IMR-90 (cell line): ENCODE data around the gene CYB5R4. TPM values are rescaled to one million over a fixed set of nuclear protein-coding genes. Genes with fewer than 3 reads are reported as not detected.

Experiments used
- ATAC-seq: fragments of 200-7000 bp; cut with Tn5 transposase; 2 replicates; pipeline ENCODE4 v1.9.1; 2020; ENCODE audit warnings: low read depth, mild to moderate bottlenecking, moderate library complexity
- BruUV-seq: library from RNA; stranded (reverse); fragments of 400-500 nt; replicated peaks from 2 replicates; lab custom pipeline; 2021; lab: Mats Ljungman, UMichigan
- CTCF ChIA-PET: fragments of 300-600 bp; formaldehyde crosslinking; extraction: SDS; loops from one replicate; lab custom pipeline; 2021; ENCODE audit warnings: antibody characterized with exemption; lab: Yijun Ruan, JAX
- POLR2A ChIA-PET: fragments of 300-600 bp; sonication (Branson Sonifier 250); formaldehyde crosslinking; loops from one replicate; lab custom pipeline; 2022; ENCODE audit warnings: antibody characterized with exemption; ENCODE audit not compliant: unreplicated experiment; lab: Charles Lee
- DNase-seq: peaks from one replicate; pipeline ENCODE4 v3.0.0; 2013
- H2AFZ ChIP-seq: replicated peaks from 2 replicates; pipeline ENCODE3; 2013; ENCODE audit warnings: low read length, mild to moderate bottlenecking; ENCODE audit not compliant: poor library complexity
- H2AK5ac ChIP-seq: 2 replicates; pipeline ENCODE4 v1.6.1; 2013; ENCODE audit warnings: low read depth, low read length, inconsistent platforms
- H2AK9ac ChIP-seq: replicated peaks from 2 replicates; pipeline ENCODE3; 2013; ENCODE audit warnings: mild to moderate bottlenecking, low read depth, low read length, moderate library complexity; ENCODE audit not compliant: poor library complexity
- H2BK120ac ChIP-seq: 2 replicates; pipeline ENCODE4 v1.6.1; 2013; ENCODE audit warnings: low read depth, low read length, inconsistent platforms
- H2BK15ac ChIP-seq: 3 replicates; pipeline ENCODE4 v1.6.1; 2013; ENCODE audit warnings: low read depth, low read length, inconsistent platforms
- H2BK20ac ChIP-seq: 2 replicates; pipeline ENCODE4 v1.6.1; 2013; ENCODE audit warnings: low read depth, mild to moderate bottlenecking, inconsistent platforms, low read length, moderate library complexity
- H2BK5ac ChIP-seq: 2 replicates; pipeline ENCODE4 v1.6.1; 2013; ENCODE audit warnings: mild to moderate bottlenecking, low read depth, low read length, inconsistent platforms; ENCODE audit not compliant: poor library complexity, severe bottlenecking
- H3K14ac ChIP-seq: replicated peaks from 2 replicates; pipeline ENCODE4 v1.6.1; 2013; ENCODE audit warnings: low read depth, low read length, inconsistent platforms
- H3K18ac ChIP-seq: 2 replicates; pipeline ENCODE4 v1.6.1; 2013; ENCODE audit warnings: low read depth, low read length, control low read depth
- H3K23ac ChIP-seq: 2 replicates; pipeline ENCODE4 v1.6.1; 2013; ENCODE audit warnings: low read depth, low read length, inconsistent platforms
- H3K27ac ChIP-seq: 2 replicates; pipeline ENCODE4 v1.5.1; 2013; ENCODE audit warnings: mild to moderate bottlenecking, control low read depth, low read length; ENCODE audit not compliant: insufficient read depth
- H3K27me3 ChIP-seq: 2 replicates; pipeline ENCODE4 v1.6.1; 2013; ENCODE audit warnings: low read length; ENCODE audit not compliant: control insufficient read depth, insufficient read depth
- H3K36me3 ChIP-seq: 2 replicates; pipeline ENCODE4 v1.6.1; 2013; ENCODE audit warnings: low read length, mixed read lengths; ENCODE audit not compliant: control insufficient read depth, insufficient read depth
- H3K4ac ChIP-seq: 2 replicates; pipeline ENCODE4 v1.6.1; 2013; ENCODE audit warnings: low read depth, low read length, inconsistent platforms
- H3K4me1 ChIP-seq: 2 replicates; pipeline ENCODE4 v1.6.1; 2013; ENCODE audit warnings: low read length, mixed read lengths; ENCODE audit not compliant: control insufficient read depth, insufficient read depth
- H3K4me2 ChIP-seq: 2 replicates; pipeline ENCODE4 v1.6.1; 2013; ENCODE audit warnings: low read depth, mild to moderate bottlenecking, control low read depth, low read length, moderate library complexity
- H3K4me3 ChIP-seq: 2 replicates; pipeline ENCODE4 v1.5.1; 2013; ENCODE audit warnings: low read depth, mild to moderate bottlenecking, control low read depth, low read length, moderate library complexity; ENCODE audit not compliant: insufficient read depth
- H3K56ac ChIP-seq: 2 replicates; pipeline ENCODE4 v1.6.1; 2013; ENCODE audit warnings: low read length, inconsistent platforms; ENCODE audit not compliant: insufficient read depth; ENCODE audit errors: extremely low read depth
- H3K79me1 ChIP-seq, 2 experiments: 2 replicates each; pipeline ENCODE4 v1.6.1; 2013; ENCODE audit warnings: low read length in 2 of 2, inconsistent platforms in 1 of 2, low read depth in 1 of 2
- H3K9ac ChIP-seq: 2 replicates; pipeline ENCODE4 v1.6.1; 2013; ENCODE audit warnings: low read depth, low read length, control low read depth
- H3K9me1 ChIP-seq: 2 replicates; pipeline ENCODE4 v1.6.1; 2013; ENCODE audit warnings: low read length, inconsistent platforms; ENCODE audit not compliant: insufficient read depth
- H3K9me3 ChIP-seq: 2 replicates; pipeline ENCODE4 v1.6.1; 2013; ENCODE audit warnings: low read length; ENCODE audit not compliant: control insufficient read depth, insufficient read depth
- H4K20me1 ChIP-seq: 2 replicates; pipeline ENCODE4 v1.6.1; 2013; ENCODE audit warnings: low read length, inconsistent platforms; ENCODE audit not compliant: insufficient read depth
- H4K5ac ChIP-seq: 2 replicates; pipeline ENCODE4 v1.6.1; 2013; ENCODE audit warnings: mild to moderate bottlenecking, low read depth, low read length, control low read depth
- H4K8ac ChIP-seq, 2 experiments: 2 replicates each; pipeline ENCODE4 v1.6.1; 2013; ENCODE audit warnings: low read depth in 2 of 2, low read length in 2 of 2, control low read depth in 1 of 2, inconsistent platforms in 1 of 2
- H4K91ac ChIP-seq: 2 replicates; pipeline ENCODE4 v1.6.1; 2013; ENCODE audit warnings: low read depth, low read length, inconsistent platforms; ENCODE audit not compliant: insufficient read depth
- BHLHE40 ChIP-seq: fragments of 150-350 bp; IDR thresholded peaks from 2 replicates; pipeline ENCODE4 v1.6.1; 2016; ENCODE audit warnings: mild to moderate bottlenecking, low read depth, low read length
- CEBPB ChIP-seq: IDR thresholded peaks from 2 replicates; pipeline ENCODE4 v1.6.1; 2012; ENCODE audit warnings: low read depth, low read length, improper control_type of control experiment
- FOS ChIP-seq: fragments of 150-350 bp; IDR thresholded peaks from 2 replicates; pipeline ENCODE4 v1.6.1; 2016; ENCODE audit warnings: low read depth, low read length
- MAZ ChIP-seq: IDR thresholded peaks from 2 replicates; pipeline ENCODE4 v1.6.1; 2012; ENCODE audit warnings: low read depth, mild to moderate bottlenecking, low read length, improper control_type of control experiment, moderate library complexity, borderline replicate concordance
- RCOR1 ChIP-seq: IDR thresholded peaks from 2 replicates; pipeline ENCODE4 v1.6.1; 2012; ENCODE audit warnings: mild to moderate bottlenecking, low read length, improper control_type of control experiment; ENCODE audit not compliant: insufficient replicate concordance
- RFX5 ChIP-seq: IDR thresholded peaks from 2 replicates; pipeline ENCODE4 v1.8.0; 2012; ENCODE audit warnings: low read depth, mild to moderate bottlenecking, low read length, moderate library complexity
- WGBS, 2 experiments: methylation state at CpG; one replicate each; pipeline versions ENCODE4 v1.1.5 to v1.1.7; 2013; ENCODE audit warnings: missing lambda C conversion rate in 2 of 2; ENCODE audit not compliant: insufficient read length in 1 of 2; ENCODE audit errors: extremely low coverage in 2 of 2; 5-methylcytosine and 5-hydroxymethylcytosine counted together
- dilution Hi-C: fragments of 300-500 bp; cut with HindIII; formaldehyde crosslinking; loops from one replicate; pipeline ENCODE4 v1.14.3; 2018; ENCODE audit warnings: low sequenced_read_pairs; ENCODE audit not compliant: unreplicated experiment
- in situ Hi-C: fragments of 300-500 bp; cut with MboI; formaldehyde crosslinking; loops from 3 replicates; pipeline ENCODE4 v1.14.3; 2019; ENCODE audit warnings: low sequenced_read_pairs, inconsistent platforms, mixed read lengths
- intact Hi-C: fragments of 100-400 bp; cut with micrococcal nuclease; formaldehyde crosslinking; loops from 2 replicates; pipeline ENCODE4 v1.10.0; 2022
- polyA plus RNA-seq, 3 experiments: library from polyadenylated mRNA; depleted of rRNA; stranded (reverse); fragments of >200 nt; gene quantifications; 2 replicates each; pipeline ENCODE4 v1.2.3, GENCODE V29; 2012; ENCODE audit warnings: low replicate concordance in 1 of 3
- total RNA-seq: library from RNA; depleted of rRNA; stranded (reverse); fragments of >200 nt; gene quantifications from 2 replicates; pipeline ENCODE4 v1.2.3, GENCODE V29; 2012
- TF ChIP-seq, protein P1 (sequence below): conservative IDR thresholded peaks from 2 replicates; pipeline ENCODE4 v1.5.1; 2012; ENCODE audit warnings: mild to moderate bottlenecking, low read depth, low read length, improper control_type of control experiment

CYB5R4 gene
- total and polyA plus RNA-seq, 2 of the 4 experiments (the other 2 are of a cell fraction) = 3.2 to 6.1 TPM

DNA sequence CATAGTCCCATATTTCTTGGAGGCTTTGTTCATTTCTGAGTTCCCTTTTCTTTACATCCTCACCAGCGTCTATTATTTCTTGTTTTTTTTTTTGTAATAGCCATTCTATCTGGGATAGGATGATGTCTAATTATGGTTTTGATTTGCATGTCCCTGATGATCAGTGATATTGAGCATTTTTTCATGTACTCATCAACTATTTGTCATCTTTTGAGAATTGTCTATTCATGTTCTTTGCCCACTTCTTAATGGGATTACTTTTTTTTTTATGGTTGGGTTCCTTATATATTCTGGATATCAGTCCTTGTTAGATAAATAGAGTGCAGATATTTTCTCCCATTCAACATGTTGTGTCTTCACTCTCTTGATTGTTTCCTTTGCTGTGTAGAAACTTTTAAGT, 42.1 kb downstream of the CYB5R4 start:
- Histone ChIP-seq H3K9me1 (peaks cover 7% of the 10 kb centered on the region; the same call in 1 of the 2 replicates), H3K9me3 (no peaks in the 10 kb centered on the region), H4K20me1 (peaks cover 11% of the 10 kb centered on the region; the same call in 1 of the 2 replicates), H3K14ac (no peak overlapping the region), H2BK120ac (no peak overlapping the region), H2BK15ac (no peak overlapping the region), H3K27ac (no peak overlapping the region), H3K4me3 (no peak overlapping the region), H3K18ac (no peak overlapping the region), H3K9ac (no peak overlapping the region), H2AK5ac (no peak overlapping the region), H3K23ac (no peak overlapping the region), H3K56ac (no peak overlapping the region), H4K5ac (no peak overlapping the region), H3K27me3 (no peaks in the 10 kb centered on the region), H4K8ac (no peak overlapping the region), H3K4ac (no peak overlapping the region), H2AK9ac (no peak overlapping the region), H3K4me1 (no peaks in the 10 kb centered on the region), H3K79me1 (peaks cover 3 to 14% of the 10 kb centered on the region in 2 experiments; a peak in 3 of 4 replicates), H2AFZ (no peak overlapping the region), H2BK20ac (no peak overlapping the region), H3K4me2 (no peak overlapping the region), H4K91ac (no peak overlapping the region), H3K36me3 (no peaks in the 10 kb centered on the region), H2BK5ac (no peak overlapping the region)
- ATAC-seq = no peak
- no peak for TF ChIP-seq RCOR1
- TF ChIP-seq RFX5 = no peak
- TF ChIP-seq BHLHE40 = no peak
- TF ChIP-seq, protein P1, sequence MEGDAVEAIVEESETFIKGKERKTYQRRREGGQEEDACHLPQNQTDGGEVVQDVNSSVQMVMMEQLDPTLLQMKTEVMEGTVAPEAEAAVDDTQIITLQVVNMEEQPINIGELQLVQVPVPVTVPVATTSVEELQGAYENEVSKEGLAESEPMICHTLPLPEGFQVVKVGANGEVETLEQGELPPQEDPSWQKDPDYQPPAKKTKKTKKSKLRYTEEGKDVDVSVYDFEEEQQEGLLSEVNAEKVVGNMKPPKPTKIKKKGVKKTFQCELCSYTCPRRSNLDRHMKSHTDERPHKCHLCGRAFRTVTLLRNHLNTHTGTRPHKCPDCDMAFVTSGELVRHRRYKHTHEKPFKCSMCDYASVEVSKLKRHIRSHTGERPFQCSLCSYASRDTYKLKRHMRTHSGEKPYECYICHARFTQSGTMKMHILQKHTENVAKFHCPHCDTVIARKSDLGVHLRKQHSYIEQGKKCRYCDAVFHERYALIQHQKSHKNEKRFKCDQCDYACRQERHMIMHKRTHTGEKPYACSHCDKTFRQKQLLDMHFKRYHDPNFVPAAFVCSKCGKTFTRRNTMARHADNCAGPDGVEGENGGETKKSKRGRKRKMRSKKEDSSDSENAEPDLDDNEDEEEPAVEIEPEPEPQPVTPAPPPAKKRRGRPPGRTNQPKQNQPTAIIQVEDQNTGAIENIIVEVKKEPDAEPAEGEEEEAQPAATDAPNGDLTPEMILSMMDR = no peak
- no peak for TF ChIP-seq MAZ
- no peak for TF ChIP-seq CEBPB
- no peak for TF ChIP-seq FOS
- ChIA-PET POLR2A (no interaction called here), CTCF (no interaction called here)
- DNase-seq = no peak
- dilution Hi-C loops (no loop called here), intact Hi-C loops (loop anchor here (5.0 kb wide), 1 partner anchor 404 kb away; no protein-coding TSS in a partner anchor), in situ Hi-C loops (loop anchor here (5.0 kb wide), 1 partner anchor 404 kb away; no protein-coding TSS in a partner anchor)
- no TSS peak for BruUV-seq
- no CpG with 5 or more reads among the region's 1 CpG for WGBS, 2 experiments
